GM12801 (cell line): ENCODE measurements around the gene COLQ.

Source experiments
- TF ChIP-seq, protein P1 (sequence below): IDR thresholded peaks from one replicate; pipeline ENCODE4 v1.5.1; 2011; ENCODE audit warnings: control low read depth; ENCODE audit not compliant: insufficient read length; ENCODE audit errors: extremely low read depth

Gene COLQ

DNA sequence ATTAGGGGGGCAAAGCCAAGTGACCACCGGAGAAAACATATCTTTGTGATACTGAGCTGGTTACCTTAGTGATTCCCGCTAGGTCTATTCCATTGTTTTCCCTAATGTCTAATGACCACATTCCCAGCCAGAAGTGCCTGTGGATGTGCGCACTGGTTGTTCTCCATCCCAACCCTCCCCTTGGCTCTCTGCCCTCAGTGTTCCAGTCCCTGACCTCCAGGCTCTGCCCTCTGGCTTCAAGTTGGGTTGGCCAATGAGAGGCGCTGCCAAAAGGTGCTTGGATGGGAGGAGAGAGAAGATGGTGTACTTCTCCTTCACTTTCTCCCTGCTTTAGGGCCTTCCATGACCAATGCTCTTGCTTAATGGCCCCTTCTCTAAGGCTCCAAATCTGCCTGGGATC, 2.4 kb downstream of the COLQ start:
- TF ChIP-seq, protein P1, sequence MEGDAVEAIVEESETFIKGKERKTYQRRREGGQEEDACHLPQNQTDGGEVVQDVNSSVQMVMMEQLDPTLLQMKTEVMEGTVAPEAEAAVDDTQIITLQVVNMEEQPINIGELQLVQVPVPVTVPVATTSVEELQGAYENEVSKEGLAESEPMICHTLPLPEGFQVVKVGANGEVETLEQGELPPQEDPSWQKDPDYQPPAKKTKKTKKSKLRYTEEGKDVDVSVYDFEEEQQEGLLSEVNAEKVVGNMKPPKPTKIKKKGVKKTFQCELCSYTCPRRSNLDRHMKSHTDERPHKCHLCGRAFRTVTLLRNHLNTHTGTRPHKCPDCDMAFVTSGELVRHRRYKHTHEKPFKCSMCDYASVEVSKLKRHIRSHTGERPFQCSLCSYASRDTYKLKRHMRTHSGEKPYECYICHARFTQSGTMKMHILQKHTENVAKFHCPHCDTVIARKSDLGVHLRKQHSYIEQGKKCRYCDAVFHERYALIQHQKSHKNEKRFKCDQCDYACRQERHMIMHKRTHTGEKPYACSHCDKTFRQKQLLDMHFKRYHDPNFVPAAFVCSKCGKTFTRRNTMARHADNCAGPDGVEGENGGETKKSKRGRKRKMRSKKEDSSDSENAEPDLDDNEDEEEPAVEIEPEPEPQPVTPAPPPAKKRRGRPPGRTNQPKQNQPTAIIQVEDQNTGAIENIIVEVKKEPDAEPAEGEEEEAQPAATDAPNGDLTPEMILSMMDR, result no peak

DNA sequence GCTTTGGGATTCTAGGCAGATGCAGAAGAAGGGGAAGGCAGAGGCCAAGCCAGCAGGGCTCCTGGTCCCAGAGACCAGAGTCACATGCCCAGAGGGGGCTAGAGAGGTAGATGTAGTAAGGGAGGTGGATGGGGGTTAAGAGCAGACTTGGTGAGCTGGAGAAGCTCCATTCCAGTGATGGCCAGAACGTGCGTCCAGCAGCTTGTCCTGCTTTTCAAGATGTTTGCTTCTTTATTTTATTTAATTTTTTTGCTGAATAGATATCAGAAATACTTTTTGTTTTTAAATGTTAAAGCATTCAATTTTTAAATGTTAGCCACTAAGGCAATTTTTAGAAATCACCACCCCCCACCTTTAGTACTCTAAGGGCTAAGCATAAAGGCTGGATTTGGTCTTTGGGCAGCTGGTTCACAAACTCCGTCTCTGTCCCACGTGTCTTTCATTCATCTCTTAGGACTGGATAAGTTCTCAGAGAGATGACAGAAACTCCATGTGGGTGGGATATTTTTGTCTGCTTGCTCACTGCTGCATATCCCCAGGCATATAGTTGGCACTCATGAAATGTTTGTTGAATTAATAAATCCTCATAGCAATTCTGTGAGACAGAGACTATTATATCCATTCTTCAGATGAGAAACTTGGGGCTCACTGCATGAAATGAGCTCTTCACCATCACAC, 6.7 kb downstream of the COLQ start:
- TF ChIP-seq, protein P1, result no peak

DNA sequence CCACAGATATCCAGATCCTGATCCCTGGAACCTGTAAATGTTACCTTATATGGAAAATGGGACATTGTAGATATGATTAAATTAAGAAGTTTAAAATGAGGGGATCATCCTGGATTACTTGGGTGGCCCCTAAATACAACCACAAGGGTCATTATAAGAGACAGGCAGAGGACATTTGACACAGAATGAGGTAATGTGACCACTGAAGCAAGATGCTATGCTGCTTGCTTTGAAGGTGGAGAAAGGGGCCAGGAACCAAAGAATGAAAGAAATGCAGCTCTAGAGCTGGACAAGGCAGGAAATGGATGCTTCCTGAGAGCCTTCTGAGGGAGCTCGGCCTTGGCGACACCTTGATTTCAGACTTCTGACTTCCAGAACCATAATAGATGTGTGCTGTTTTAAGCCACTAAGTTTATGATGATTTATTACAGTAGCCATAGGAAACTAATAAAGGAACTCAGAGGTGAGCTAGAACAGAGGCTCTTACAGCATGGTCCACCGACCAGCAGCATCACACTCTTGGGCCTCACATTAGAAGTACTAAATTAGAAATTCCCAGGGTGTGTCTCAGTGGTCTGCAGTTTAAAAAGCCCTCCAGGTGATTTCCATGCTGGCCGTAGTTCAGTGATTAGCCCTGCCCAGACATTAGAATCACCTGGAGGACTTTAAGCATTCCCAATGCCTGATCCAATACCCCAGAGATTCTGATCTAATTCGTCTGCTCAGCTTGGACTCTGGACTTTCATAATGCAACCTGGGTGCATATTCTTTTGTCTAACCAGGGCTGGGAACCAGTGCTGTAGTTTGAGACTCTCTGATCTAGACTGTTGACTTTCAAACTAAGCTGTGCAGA, 7.5 kb downstream of the COLQ start:
- TF ChIP-seq, protein P1, result no peak

DNA sequence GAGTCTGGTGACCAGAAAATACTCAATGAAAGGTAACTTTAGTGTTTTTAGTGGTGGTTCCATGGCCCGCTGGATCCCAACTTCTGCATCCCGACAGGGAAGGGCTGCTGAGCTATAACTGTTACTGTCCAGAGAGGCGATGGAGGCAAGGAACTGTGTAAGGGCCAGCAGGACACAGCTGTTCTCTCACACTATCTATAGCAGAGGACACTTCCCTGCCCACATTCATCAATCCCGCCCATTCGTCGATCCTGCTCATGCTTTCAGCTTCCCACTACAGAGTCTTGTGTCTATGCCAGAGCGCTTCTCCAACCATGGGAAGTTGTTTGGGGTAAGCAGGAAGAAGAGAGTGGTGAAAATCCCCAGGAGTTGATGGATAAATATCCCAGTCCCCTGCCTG, 8.4 kb downstream of the COLQ start:
- TF ChIP-seq, protein P1, result no peak

DNA sequence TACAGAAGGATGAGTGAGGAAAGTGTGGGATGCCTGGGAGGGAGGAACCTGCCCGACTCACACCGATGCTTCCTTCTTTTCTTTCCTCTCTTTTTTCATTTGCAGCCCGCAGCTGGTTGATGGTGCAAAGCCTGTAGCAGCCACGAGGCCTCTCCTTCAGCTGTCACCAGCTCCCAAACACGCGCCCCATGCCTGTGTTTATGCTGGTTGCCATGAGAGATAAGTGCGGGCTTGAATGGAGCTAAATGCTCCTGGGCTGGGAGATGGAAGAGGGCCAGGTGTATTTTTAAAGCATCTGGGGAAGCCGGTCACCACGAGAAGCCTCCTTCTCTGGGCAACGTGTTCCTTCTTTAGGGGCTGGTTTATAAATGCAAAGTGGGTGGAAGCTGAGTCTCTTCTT, 9.3 kb downstream of the COLQ start:
- TF ChIP-seq, protein P1, result no peak

DNA sequence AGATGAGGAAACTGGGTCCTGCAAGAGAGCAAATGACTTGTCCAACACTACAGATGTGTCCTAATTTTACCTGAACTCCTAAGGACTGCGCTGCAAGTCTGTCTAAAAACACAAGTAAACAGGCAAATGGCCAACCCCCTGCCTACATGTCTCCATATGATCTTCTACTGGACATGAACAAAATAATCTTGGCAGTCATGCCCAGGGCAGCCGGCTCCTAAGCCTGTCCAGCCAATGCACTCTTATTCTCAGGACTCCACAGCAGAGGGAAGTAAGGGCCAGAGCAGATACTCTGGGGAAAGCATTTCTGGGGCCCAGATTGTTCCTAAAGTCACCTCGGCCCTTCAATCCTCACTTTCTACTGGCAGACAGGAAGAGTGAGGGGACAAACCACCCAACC, 10.3 kb downstream of the COLQ start:
- TF ChIP-seq, protein P1, result no peak

DNA sequence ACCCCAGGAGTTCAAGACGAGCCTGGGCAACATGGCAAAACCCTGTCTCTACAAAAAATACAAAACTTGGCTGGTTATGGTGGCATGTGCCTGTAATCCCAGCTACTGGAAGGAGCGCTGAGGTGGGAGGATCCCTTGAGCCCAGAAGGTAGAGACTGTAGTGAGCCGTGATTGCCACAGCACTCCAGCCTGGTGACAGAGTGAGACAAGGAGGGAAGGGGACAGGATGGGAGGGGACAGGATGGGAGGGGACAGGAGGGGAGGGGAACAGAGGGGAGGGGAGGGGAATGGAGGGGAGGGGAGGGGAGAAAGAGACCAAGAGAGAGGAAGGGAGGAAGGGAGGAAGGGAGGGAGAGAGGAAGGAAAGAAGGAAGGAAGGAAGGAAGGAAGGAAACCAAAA, 11.0 kb downstream of the COLQ start:
- TF ChIP-seq, protein P1, result no peak
